ENCODE measurements around the gene VASH1. TPM values are rescaled to one million over a fixed set of nuclear protein-coding genes. Genes with fewer than 3 reads are reported as not detected.

Gene VASH1
- total and polyA plus RNA-seq, 2 experiments from 2014 or later: 0.78 to 2.8 TPM

DNA sequence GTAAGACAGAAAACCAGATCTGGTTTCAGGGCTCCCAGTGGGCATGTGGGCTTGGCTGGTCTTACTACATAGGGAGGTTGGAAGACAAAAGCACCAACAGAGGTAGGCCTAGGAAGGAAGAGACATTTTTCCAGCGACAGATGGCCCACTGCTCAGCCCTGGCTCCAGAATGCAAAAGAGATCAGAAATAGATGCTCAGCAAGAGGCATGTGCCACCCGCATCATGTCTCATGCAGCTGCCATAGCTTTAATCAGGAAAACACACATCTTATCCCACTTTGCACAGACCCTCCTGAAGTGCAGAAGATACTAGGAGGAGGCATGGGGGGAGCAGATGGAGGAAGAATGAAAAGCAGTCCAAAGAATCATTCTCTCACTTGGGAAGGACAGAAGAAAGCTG lies 25.3 kb downstream of the VASH1 start (continued):
- no peak for TF ChIP-seq ZNF114 (CRISPR knock-in tag; IDR thresholded peaks at IDR 0.05)
- TF ChIP-seq EZH2phosphoT487 (IDR thresholded peaks at IDR 0.05; ENCODE audit: unreplicated experiment): no peak
- no peak for TF ChIP-seq JUNB (IDR thresholded peaks at IDR 0.05; ENCODE audit: unreplicated experiment)
- TF ChIP-seq STAT1 (IDR thresholded peaks at IDR 0.05; ENCODE audit: unreplicated experiment): no peak

DNA sequence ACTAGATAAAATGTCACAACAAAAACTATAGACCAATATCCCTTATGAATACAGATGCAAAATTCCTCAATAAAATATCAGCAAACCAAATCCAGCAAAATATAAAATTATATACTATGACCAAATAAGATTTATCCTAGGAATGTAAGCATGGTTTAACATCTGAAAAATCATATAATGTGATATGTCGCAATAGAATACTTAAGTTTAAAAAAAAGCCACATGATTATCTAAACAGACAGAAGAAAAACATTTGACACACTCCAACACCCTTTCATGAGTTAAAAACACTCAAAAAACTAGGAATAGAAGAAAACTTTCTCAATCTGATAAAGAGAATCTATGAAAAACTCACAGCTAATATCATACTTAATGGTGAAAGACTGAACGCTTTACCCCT lies 31.2 kb downstream of the VASH1 start:
- Histone ChIP-seq H3F3A (replicated peaks; ENCODE audit: low read depth) (no peaks in the 10 kb centered on the region), H3K79me2 (replicated peaks; ENCODE audit: insufficient read depth) (no peaks in the 10 kb centered on the region), H3K4me2 (no peak overlapping the region), H3K27ac (ENCODE audit: low read depth) (no peak overlapping the region), H2AFZ (no peak overlapping the region), H3K27me3 (ENCODE audit: insufficient read depth) (no peaks in the 10 kb centered on the region), H3K9me2 (ENCODE audit: insufficient read depth) (no peaks in the 10 kb centered on the region), H3K4me1 (ENCODE audit: insufficient read depth) (no peaks in the 10 kb centered on the region), H3K4me3 (no peak overlapping the region), H3K36me3 (ENCODE audit: insufficient read depth) (peaks cover 16% of the 10 kb centered on the region), H4K20me1 (replicated peaks; ENCODE audit: insufficient read depth) (peaks cover 3% of the 10 kb centered on the region; the same call in 1 of the 2 replicates)
- Mint-ChIP-seq H3K36me3 (ENCODE audit: low read depth) (peaks cover 46% of the 10 kb centered on the region), H3K4me3 (no peak overlapping the region), H3K4me1 (no peaks in the 10 kb centered on the region), H3K9me3 (no peaks in the 10 kb centered on the region), H3K27ac (no peak overlapping the region), H3K27me3 (ENCODE audit: insufficient read depth, low read depth, poor library complexity) (peaks cover 4% of the 10 kb centered on the region)
- DNase-seq (ENCODE audit: low spot score) (no peak), ATAC-seq (no peak)
- TF ChIP-seq ZNF114 (CRISPR knock-in tag; IDR thresholded peaks at IDR 0.05): no peak
- no peak for TF ChIP-seq STAT1 (IDR thresholded peaks at IDR 0.05; ENCODE audit: unreplicated experiment)
- no peak for TF ChIP-seq EZH2 (IDR thresholded peaks at IDR 0.05; ENCODE audit: low read depth, unreplicated experiment)
- no peak for TF ChIP-seq JUNB (IDR thresholded peaks at IDR 0.05; ENCODE audit: unreplicated experiment)
- no peak for TF ChIP-seq ZNF331 (CRISPR knock-in tag; IDR thresholded peaks at IDR 0.05; ENCODE audit: low read depth)
- TF ChIP-seq, protein P1, sequence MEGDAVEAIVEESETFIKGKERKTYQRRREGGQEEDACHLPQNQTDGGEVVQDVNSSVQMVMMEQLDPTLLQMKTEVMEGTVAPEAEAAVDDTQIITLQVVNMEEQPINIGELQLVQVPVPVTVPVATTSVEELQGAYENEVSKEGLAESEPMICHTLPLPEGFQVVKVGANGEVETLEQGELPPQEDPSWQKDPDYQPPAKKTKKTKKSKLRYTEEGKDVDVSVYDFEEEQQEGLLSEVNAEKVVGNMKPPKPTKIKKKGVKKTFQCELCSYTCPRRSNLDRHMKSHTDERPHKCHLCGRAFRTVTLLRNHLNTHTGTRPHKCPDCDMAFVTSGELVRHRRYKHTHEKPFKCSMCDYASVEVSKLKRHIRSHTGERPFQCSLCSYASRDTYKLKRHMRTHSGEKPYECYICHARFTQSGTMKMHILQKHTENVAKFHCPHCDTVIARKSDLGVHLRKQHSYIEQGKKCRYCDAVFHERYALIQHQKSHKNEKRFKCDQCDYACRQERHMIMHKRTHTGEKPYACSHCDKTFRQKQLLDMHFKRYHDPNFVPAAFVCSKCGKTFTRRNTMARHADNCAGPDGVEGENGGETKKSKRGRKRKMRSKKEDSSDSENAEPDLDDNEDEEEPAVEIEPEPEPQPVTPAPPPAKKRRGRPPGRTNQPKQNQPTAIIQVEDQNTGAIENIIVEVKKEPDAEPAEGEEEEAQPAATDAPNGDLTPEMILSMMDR (conservative IDR thresholded peaks at IDR 0.05; ENCODE audit: low read depth in 2 of 2): no peak
- no peak for TF ChIP-seq CREB1 (CRISPR knock-in tag; IDR thresholded peaks at IDR 0.05; ENCODE audit: low read depth)
- TF ChIP-seq, protein P2, sequence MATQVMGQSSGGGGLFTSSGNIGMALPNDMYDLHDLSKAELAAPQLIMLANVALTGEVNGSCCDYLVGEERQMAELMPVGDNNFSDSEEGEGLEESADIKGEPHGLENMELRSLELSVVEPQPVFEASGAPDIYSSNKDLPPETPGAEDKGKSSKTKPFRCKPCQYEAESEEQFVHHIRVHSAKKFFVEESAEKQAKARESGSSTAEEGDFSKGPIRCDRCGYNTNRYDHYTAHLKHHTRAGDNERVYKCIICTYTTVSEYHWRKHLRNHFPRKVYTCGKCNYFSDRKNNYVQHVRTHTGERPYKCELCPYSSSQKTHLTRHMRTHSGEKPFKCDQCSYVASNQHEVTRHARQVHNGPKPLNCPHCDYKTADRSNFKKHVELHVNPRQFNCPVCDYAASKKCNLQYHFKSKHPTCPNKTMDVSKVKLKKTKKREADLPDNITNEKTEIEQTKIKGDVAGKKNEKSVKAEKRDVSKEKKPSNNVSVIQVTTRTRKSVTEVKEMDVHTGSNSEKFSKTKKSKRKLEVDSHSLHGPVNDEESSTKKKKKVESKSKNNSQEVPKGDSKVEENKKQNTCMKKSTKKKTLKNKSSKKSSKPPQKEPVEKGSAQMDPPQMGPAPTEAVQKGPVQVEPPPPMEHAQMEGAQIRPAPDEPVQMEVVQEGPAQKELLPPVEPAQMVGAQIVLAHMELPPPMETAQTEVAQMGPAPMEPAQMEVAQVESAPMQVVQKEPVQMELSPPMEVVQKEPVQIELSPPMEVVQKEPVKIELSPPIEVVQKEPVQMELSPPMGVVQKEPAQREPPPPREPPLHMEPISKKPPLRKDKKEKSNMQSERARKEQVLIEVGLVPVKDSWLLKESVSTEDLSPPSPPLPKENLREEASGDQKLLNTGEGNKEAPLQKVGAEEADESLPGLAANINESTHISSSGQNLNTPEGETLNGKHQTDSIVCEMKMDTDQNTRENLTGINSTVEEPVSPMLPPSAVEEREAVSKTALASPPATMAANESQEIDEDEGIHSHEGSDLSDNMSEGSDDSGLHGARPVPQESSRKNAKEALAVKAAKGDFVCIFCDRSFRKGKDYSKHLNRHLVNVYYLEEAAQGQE (IDR thresholded peaks at IDR 0.05; ENCODE audit: unreplicated experiment): no peak
- TF ChIP-seq POLR2AphosphoS5 (IDR thresholded peaks at IDR 0.05; ENCODE audit: low read depth): no peak
- TF ChIP-seq NANOG (IDR thresholded peaks at IDR 0.05; ENCODE audit: borderline replicate concordance): no peak
- TF ChIP-seq, protein P3, sequence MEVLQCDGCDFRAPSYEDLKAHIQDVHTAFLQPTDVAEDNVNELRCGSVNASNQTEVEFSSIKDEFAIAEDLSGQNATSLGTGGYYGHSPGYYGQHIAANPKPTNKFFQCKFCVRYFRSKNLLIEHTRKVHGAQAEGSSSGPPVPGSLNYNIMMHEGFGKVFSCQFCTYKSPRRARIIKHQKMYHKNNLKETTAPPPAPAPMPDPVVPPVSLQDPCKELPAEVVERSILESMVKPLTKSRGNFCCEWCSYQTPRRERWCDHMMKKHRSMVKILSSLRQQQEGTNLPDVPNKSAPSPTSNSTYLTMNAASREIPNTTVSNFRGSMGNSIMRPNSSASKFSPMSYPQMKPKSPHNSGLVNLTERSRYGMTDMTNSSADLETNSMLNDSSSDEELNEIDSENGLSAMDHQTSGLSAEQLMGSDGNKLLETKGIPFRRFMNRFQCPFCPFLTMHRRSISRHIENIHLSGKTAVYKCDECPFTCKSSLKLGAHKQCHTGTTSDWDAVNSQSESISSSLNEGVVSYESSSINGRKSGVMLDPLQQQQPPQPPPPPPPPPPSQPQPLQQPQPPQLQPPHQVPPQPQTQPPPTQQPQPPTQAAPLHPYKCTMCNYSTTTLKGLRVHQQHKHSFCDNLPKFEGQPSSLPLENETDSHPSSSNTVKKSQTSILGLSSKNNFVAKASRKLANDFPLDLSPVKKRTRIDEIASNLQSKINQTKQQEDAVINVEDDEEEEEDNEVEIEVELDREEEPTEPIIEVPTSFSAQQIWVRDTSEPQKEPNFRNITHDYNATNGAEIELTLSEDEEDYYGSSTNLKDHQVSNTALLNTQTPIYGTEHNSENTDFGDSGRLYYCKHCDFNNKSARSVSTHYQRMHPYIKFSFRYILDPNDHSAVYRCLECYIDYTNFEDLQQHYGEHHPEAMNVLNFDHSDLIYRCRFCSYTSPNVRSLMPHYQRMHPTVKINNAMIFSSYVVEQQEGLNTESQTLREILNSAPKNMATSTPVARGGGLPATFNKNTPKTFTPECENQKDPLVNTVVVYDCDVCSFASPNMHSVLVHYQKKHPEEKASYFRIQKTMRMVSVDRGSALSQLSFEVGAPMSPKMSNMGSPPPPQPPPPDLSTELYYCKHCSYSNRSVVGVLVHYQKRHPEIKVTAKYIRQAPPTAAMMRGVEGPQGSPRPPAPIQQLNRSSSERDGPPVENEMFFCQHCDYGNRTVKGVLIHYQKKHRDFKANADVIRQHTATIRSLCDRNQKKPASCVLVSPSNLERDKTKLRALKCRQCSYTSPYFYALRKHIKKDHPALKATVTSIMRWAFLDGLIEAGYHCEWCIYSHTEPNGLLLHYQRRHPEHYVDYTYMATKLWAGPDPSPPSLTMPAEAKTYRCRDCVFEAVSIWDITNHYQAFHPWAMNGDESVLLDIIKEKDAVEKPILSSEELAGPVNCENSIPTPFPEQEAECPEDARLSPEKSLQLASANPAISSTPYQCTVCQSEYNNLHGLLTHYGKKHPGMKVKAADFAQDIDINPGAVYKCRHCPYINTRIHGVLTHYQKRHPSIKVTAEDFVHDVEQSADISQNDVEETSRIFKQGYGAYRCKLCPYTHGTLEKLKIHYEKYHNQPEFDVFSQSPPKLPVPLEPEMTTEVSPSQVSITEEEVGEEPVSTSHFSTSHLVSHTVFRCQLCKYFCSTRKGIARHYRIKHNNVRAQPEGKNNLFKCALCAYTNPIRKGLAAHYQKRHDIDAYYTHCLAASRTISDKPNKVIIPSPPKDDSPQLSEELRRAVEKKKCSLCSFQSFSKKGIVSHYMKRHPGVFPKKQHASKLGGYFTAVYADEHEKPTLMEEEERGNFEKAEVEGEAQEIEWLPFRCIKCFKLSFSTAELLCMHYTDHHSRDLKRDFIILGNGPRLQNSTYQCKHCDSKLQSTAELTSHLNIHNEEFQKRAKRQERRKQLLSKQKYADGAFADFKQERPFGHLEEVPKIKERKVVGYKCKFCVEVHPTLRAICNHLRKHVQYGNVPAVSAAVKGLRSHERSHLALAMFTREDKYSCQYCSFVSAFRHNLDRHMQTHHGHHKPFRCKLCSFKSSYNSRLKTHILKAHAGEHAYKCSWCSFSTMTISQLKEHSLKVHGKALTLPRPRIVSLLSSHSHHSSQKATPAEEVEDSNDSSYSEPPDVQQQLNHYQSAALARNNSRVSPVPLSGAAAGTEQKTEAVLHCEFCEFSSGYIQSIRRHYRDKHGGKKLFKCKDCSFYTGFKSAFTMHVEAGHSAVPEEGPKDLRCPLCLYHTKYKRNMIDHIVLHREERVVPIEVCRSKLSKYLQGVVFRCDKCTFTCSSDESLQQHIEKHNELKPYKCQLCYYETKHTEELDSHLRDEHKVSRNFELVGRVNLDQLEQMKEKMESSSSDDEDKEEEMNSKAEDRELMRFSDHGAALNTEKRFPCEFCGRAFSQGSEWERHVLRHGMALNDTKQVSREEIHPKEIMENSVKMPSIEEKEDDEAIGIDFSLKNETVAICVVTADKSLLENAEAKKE (CRISPR knock-in tag; IDR thresholded peaks at IDR 0.05): no peak
- TF ChIP-seq, protein P4, sequence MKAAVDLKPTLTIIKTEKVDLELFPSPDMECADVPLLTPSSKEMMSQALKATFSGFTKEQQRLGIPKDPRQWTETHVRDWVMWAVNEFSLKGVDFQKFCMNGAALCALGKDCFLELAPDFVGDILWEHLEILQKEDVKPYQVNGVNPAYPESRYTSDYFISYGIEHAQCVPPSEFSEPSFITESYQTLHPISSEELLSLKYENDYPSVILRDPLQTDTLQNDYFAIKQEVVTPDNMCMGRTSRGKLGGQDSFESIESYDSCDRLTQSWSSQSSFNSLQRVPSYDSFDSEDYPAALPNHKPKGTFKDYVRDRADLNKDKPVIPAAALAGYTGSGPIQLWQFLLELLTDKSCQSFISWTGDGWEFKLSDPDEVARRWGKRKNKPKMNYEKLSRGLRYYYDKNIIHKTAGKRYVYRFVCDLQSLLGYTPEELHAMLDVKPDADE (IDR thresholded peaks at IDR 0.05): no peak
- no peak for TF ChIP-seq EZH2phosphoT487 (IDR thresholded peaks at IDR 0.05; ENCODE audit: unreplicated experiment)
